Measurements from ENCODE around the gene FSTL5.

- no peak for TF ChIP-seq CTCF (IDR thresholded peaks at IDR 0.05)
- no peak for TF ChIP-seq POLR2A (IDR thresholded peaks at IDR 0.05)
Observed at GRCh38 chr4:161454860-161455259, 708.9 kb downstream of the FSTL5 start.

All from esophagus squamous epithelium (tissue), 4 donors.